Measurements from ENCODE around the gene PPP2R1A.
A peak's percentile ranks its signal among the peaks of the same experiment; 100 is the strongest.
"Not testable (repeated sequence)": the region's sequence is repeated elsewhere in the genome, so short reads cannot be mapped to it uniquely, and the experiment has no call there.

PPP2R1A gene

GRCh38 chr19:52248241-52248640 lies 58.4 kb downstream of the PPP2R1A start:
- DNase-seq, result peak; percentile 69

GRCh38 chr19:52258426-52258825 lies 68.6 kb downstream of the PPP2R1A start:
- no peak for DNase-seq

- DNase-seq, result not testable (repeated sequence)
Measured at GRCh38 chr19:52265556-52265955, 75.7 kb downstream of the PPP2R1A start.

- peak; percentile 99 for DNase-seq
Measured at GRCh38 chr19:52269338-52270261, 79.7 kb downstream of the PPP2R1A start, which contains the start of gene ZNF766. Gene ZNF766 (plus strand): TSS chr19:52269587. CDS start chr19:52269614, 27 bp downstream.

GRCh38 chr19:52270266-52270885 lies 80.5 kb downstream of the PPP2R1A start:
- peak; percentile 67 for DNase-seq

- DNase-seq, result no peak
Measured at GRCh38 chr19:52273301-52273700, 83.4 kb downstream of the PPP2R1A start.

- no peak for DNase-seq
Measured at GRCh38 chr19:52274191-52274590, 84.3 kb downstream of the PPP2R1A start.

GRCh38 chr19:52275988-52276387 lies 86.1 kb downstream of the PPP2R1A start:
- DNase-seq, result no peak

GRCh38 chr19:52277471-52277870 lies 87.6 kb downstream of the PPP2R1A start:
- DNase-seq, result no peak
